GM12891 (cell line): ENCODE results near the gene TMX3.

ENCODE experiments used
- POLR2A ChIP-seq: IDR thresholded peaks from 2 replicates; pipeline ENCODE4 v1.6.1; 2011; ENCODE audit warnings: low read depth, low read length, control low read depth
- POLR2AphosphoS5 ChIP-seq: IDR thresholded peaks from 2 replicates; pipeline ENCODE4 v1.6.1; 2011; ENCODE audit warnings: low read depth, low read length, control low read depth
- POU2F2 ChIP-seq: IDR thresholded peaks from 2 replicates; pipeline ENCODE4 v1.6.1; 2011; ENCODE audit warnings: low read depth, mild to moderate bottlenecking, control low read depth, low read length, moderate library complexity
- TAF1 ChIP-seq: IDR thresholded peaks from 2 replicates; pipeline ENCODE4 v1.6.1; 2011; ENCODE audit warnings: low read depth, low read length, control low read depth

GRCh38 chr18:68667121-68667520 lies 47.8 kb downstream of the TMX3 start:
- TF ChIP-seq TAF1 (no peak), POLR2AphosphoS5 (no peak), POLR2A (no peak), POU2F2 (no peak)
